Measurements from ENCODE around the gene CLEC1B. TPM values are rescaled to one million over a fixed set of nuclear protein-coding genes. Genes with fewer than 3 reads are reported as not detected.

CLEC1B gene
- total and polyA plus RNA-seq, 2 of the 13 experiments (the other 11 are each of a cell fraction or from before 2014, with no cell fraction given), result not detected

- ChIA-PET POLR2A (no interaction called here), CTCF (ENCODE audit: low intra/inter-chr PET ratio, low total read pairs) (no interaction called here)
- Histone ChIP-seq H3K4me3 (replicated peaks in 1 of 3; ENCODE audit: insufficient read depth in 1 of 3, low read depth in 2 of 3, low read length in 3 of 3) (no peak within 1 kb of the TSS), H3K27ac (ENCODE audit: extremely low read length, insufficient read depth, low read length) (no peak within 1 kb of the TSS), H3K9ac (ENCODE audit: insufficient read depth, low read depth, low read length) (no peak within 1 kb of the TSS), H3K36me3 (replicated peaks in 1 of 2; ENCODE audit: control insufficient read depth in 1 of 2, insufficient read depth in 2 of 2, low read length in 2 of 2) (no peaks in the 10 kb centered on the region), H3K4me2 (ENCODE audit: low read depth, low read length) (no peak within 1 kb of the TSS), H3K27me3 (ENCODE audit: control insufficient read depth in 1 of 2, insufficient read depth in 2 of 2, low read length in 2 of 2) (no peaks in the 10 kb centered on the region), H3K9me3 (ENCODE audit: low read length) (peaks cover 10% of the 10 kb centered on the region; the same call in 1 of the 2 replicates), H3K79me2 (ENCODE audit: insufficient read depth, low read length) (no peaks in the 10 kb centered on the region), H4K20me1 (ENCODE audit: insufficient read depth, low read length) (no peaks in the 10 kb centered on the region), H2AFZ (ENCODE audit: low read length) (no peak within 1 kb of the TSS), H3K4me1 (ENCODE audit: insufficient read depth, low read length) (no peaks in the 10 kb centered on the region)
- 0% methylated on average over 1 of the region's 1 CpG for WGBS (ENCODE audit: low lambda C conversion rate)
- DNase-seq (ENCODE audit: low spot score) (no peak), ATAC-seq (no peak), FAIRE-seq (no peak)
- in situ Hi-C loops (cut with HindIII; ENCODE audit: extremely low pct_ligation_motif_present, low pct_unique_long_range_greater_than_20kb), result no loop called here
- no TSS peak for BruUV-seq (replicated peaks)
- intact Hi-C loops (cut with micrococcal nuclease; ENCODE audit: unreplicated experiment), result no loop called here
- TF ChIP-seq, protein P1, sequence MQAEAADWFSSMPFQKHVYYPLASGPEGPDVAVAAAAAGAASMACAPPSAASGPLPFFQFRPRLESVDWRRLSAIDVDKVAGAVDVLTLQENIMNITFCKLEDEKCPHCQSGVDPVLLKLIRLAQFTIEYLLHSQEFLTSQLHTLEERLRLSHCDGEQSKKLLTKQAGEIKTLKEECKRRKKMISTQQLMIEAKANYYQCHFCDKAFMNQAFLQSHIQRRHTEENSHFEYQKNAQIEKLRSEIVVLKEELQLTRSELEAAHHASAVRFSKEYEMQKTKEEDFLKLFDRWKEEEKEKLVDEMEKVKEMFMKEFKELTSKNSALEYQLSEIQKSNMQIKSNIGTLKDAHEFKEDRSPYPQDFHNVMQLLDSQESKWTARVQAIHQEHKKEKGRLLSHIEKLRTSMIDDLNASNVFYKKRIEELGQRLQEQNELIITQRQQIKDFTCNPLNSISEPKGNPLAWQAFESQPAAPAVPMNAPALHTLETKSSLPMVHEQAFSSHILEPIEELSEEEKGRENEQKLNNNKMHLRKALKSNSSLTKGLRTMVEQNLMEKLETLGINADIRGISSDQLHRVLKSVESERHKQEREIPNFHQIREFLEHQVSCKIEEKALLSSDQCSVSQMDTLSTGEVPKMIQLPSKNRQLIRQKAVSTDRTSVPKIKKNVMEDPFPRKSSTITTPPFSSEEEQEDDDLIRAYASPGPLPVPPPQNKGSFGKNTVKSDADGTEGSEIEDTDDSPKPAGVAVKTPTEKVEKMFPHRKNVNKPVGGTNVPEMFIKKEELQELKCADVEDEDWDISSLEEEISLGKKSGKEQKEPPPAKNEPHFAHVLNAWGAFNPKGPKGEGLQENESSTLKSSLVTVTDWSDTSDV (CRISPR knock-in tag; IDR thresholded peaks at IDR 0.05), result no peak
- no peak for TF ChIP-seq SATB2 (CRISPR knock-in tag; IDR thresholded peaks at IDR 0.05)
- TF ChIP-seq, protein P2, sequence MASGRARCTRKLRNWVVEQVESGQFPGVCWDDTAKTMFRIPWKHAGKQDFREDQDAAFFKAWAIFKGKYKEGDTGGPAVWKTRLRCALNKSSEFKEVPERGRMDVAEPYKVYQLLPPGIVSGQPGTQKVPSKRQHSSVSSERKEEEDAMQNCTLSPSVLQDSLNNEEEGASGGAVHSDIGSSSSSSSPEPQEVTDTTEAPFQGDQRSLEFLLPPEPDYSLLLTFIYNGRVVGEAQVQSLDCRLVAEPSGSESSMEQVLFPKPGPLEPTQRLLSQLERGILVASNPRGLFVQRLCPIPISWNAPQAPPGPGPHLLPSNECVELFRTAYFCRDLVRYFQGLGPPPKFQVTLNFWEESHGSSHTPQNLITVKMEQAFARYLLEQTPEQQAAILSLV (CRISPR knock-in tag; IDR thresholded peaks at IDR 0.05; ENCODE audit: borderline replicate concordance), result no peak
- no peak for TF ChIP-seq KAT8 (CRISPR knock-in tag; IDR thresholded peaks at IDR 0.05)
- TF ChIP-seq DDIT3 (CRISPR knock-in tag; IDR thresholded peaks at IDR 0.05), result no peak
- TF ChIP-seq, protein P3, sequence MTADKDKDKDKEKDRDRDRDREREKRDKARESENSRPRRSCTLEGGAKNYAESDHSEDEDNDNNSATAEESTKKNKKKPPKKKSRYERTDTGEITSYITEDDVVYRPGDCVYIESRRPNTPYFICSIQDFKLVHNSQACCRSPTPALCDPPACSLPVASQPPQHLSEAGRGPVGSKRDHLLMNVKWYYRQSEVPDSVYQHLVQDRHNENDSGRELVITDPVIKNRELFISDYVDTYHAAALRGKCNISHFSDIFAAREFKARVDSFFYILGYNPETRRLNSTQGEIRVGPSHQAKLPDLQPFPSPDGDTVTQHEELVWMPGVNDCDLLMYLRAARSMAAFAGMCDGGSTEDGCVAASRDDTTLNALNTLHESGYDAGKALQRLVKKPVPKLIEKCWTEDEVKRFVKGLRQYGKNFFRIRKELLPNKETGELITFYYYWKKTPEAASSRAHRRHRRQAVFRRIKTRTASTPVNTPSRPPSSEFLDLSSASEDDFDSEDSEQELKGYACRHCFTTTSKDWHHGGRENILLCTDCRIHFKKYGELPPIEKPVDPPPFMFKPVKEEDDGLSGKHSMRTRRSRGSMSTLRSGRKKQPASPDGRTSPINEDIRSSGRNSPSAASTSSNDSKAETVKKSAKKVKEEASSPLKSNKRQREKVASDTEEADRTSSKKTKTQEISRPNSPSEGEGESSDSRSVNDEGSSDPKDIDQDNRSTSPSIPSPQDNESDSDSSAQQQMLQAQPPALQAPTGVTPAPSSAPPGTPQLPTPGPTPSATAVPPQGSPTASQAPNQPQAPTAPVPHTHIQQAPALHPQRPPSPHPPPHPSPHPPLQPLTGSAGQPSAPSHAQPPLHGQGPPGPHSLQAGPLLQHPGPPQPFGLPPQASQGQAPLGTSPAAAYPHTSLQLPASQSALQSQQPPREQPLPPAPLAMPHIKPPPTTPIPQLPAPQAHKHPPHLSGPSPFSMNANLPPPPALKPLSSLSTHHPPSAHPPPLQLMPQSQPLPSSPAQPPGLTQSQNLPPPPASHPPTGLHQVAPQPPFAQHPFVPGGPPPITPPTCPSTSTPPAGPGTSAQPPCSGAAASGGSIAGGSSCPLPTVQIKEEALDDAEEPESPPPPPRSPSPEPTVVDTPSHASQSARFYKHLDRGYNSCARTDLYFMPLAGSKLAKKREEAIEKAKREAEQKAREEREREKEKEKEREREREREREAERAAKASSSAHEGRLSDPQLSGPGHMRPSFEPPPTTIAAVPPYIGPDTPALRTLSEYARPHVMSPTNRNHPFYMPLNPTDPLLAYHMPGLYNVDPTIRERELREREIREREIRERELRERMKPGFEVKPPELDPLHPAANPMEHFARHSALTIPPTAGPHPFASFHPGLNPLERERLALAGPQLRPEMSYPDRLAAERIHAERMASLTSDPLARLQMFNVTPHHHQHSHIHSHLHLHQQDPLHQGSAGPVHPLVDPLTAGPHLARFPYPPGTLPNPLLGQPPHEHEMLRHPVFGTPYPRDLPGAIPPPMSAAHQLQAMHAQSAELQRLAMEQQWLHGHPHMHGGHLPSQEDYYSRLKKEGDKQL (CRISPR knock-in tag; IDR thresholded peaks at IDR 0.05; ENCODE audit: low read depth), result no peak
- TF ChIP-seq ZNF251 (CRISPR knock-in tag; IDR thresholded peaks at IDR 0.05), result no peak
- no peak for TF ChIP-seq ATF7-NPFF (CRISPR knock-in tag; IDR thresholded peaks at IDR 0.05; ENCODE audit: low read depth)
Observed at GRCh38 chr12:9971181-9971580, 27.7 kb downstream of the CLEC1B start, which contains the start of gene CLEC12A. CLEC12A (plus strand) TSS chr12:9971409; CDS start chr12:9971597, 188 bp downstream.

Data from HepG2 (cell line).